ENCODE results near the gene ARL6IP4. TPM values are rescaled to one million over a fixed set of nuclear protein-coding genes. Genes with fewer than 3 reads are reported as not detected.

The ARL6IP4 gene
- total RNA-seq, 1 donor from 2014 or later, result 83.8 TPM

GRCh38 chr12:123030686-123031085, 50.2 kb downstream of the ARL6IP4 start:
- no peak overlapping the region for H3K4me3 Mint-ChIP-seq
- no peaks in the 10 kb centered on the region for H3K9me3 ChIP-seq (ENCODE audit: low read depth)
- H3K27ac ChIP-seq, result no peak overlapping the region
- no peak overlapping the region for H3K27ac Mint-ChIP-seq
- no peaks in the 10 kb centered on the region for H3K27me3 ChIP-seq
- H3K9me3 Mint-ChIP-seq, result no peaks in the 10 kb centered on the region
- H3K27me3 Mint-ChIP-seq (ENCODE audit: insufficient read depth, low read depth), result peaks cover 2% of the 10 kb centered on the region
- H2AFZ ChIP-seq (replicated peaks), result no peak overlapping the region
- no peaks in the 10 kb centered on the region for H3K36me3 ChIP-seq
- no peaks in the 10 kb centered on the region for H3K79me2 ChIP-seq (ENCODE audit: low read depth)
- H3K4me1 ChIP-seq, result peaks cover 6% of the 10 kb centered on the region
- no peak for TF ChIP-seq EZH2phosphoT487 (IDR thresholded peaks at IDR 0.05)
- TF ChIP-seq CTCF (IDR thresholded peaks at IDR 0.05), result no peak
- TF ChIP-seq EZH2 (IDR thresholded peaks at IDR 0.05), result no peak
- H3K4me2 ChIP-seq, result no peak overlapping the region
- DNase-seq (ENCODE audit: low spot score), result no peak
- peaks cover 2% of the 10 kb centered on the region for H3K36me3 Mint-ChIP-seq
- H3K4me1 Mint-ChIP-seq, result peaks cover 6% of the 10 kb centered on the region
- no peaks in the 10 kb centered on the region for H4K20me1 ChIP-seq (ENCODE audit: low read depth)
- no peaks in the 10 kb centered on the region for H3F3A ChIP-seq (ENCODE audit: low read depth)
- no peak overlapping the region for H3K4me3 ChIP-seq
- no peak overlapping the region for H3K9ac ChIP-seq

GRCh38 chr12:123031171-123031845, 50.8 kb downstream of the ARL6IP4 start:
- Mint-ChIP-seq H3K36me3 (peaks cover 2% of the 10 kb centered on the region), H3K27ac (peak overlapping the region; percentile 21), H3K4me1 (peaks cover 6% of the 10 kb centered on the region), H3K27me3 (ENCODE audit: insufficient read depth, low read depth) (peaks cover 2% of the 10 kb centered on the region), H3K4me3 (no peak overlapping the region), H3K9me3 (no peaks in the 10 kb centered on the region)
- H3K79me2 ChIP-seq (ENCODE audit: low read depth), result no peaks in the 10 kb centered on the region
- H3K4me1 ChIP-seq, result peaks cover 6% of the 10 kb centered on the region
- H3K9ac ChIP-seq, result no peak overlapping the region
- H2AFZ ChIP-seq (replicated peaks), result no peak overlapping the region
- no peaks in the 10 kb centered on the region for H4K20me1 ChIP-seq (ENCODE audit: low read depth)
- no peak overlapping the region for H3K27ac ChIP-seq
- DNase-seq (ENCODE audit: low spot score), result no peak
- H3K27me3 ChIP-seq, result no peaks in the 10 kb centered on the region
- H3K9me3 ChIP-seq (ENCODE audit: low read depth), result no peaks in the 10 kb centered on the region
- no peak overlapping the region for H3K4me2 ChIP-seq
- no peaks in the 10 kb centered on the region for H3F3A ChIP-seq (ENCODE audit: low read depth)
- no peak overlapping the region for H3K4me3 ChIP-seq
- no peak for TF ChIP-seq EZH2 (IDR thresholded peaks at IDR 0.05)
- no peaks in the 10 kb centered on the region for H3K36me3 ChIP-seq

Small RNA genes within 50 kb of the gene (microRNA-seq; reads per million reads assigned to microRNA genes)
- gene MIR4304, result not detected

Small RNA genes within 50 kb of the gene (small RNA-seq; reads per million reads assigned to genes)
- gene ARL6IP4 (not detected), gene MIR4304 (not detected)

Other genes starting within 250 kb of the ARL6IP4 start
- gene HCAR1, start 249.8 kb upstream of the ARL6IP4 start, total RNA-seq (ENCODE audit: low replicate concordance), result 0.06 TPM in 1 of 2 replicates, not detected in the other
- gene DENR, start 227.9 kb upstream of the ARL6IP4 start, total RNA-seq (ENCODE audit: low replicate concordance), result 52.9 and 100.0 TPM in 2 replicates
- gene CCDC62, start 206.1 kb upstream of the ARL6IP4 start, total RNA-seq (ENCODE audit: low replicate concordance), result 0.79 and 0.81 TPM in 2 replicates
- gene HIP1R, start 145.2 kb upstream of the ARL6IP4 start, total RNA-seq (ENCODE audit: low replicate concordance), result 19.3 and 25.6 TPM in 2 replicates
- 19.4 and 23.9 TPM in 2 replicates for gene VPS37B, start 84.6 kb upstream of the ARL6IP4 start, total RNA-seq (ENCODE audit: low replicate concordance)
- 1.9 and 5.3 TPM in 2 replicates for gene ABCB9, start 14.2 kb upstream of the ARL6IP4 start, total RNA-seq (ENCODE audit: low replicate concordance)
- gene OGFOD2, start 5.4 kb upstream of the ARL6IP4 start, total RNA-seq (ENCODE audit: low replicate concordance), result 9.9 and 20.6 TPM in 2 replicates
- gene PITPNM2, start 170.4 kb downstream of the ARL6IP4 start, total RNA-seq (ENCODE audit: low replicate concordance), result 0.56 and 1.2 TPM in 2 replicates

Data from neural progenitor cell (in vitro differentiated cells).